Epithelial cell of proximal tubule (primary cell): ENCODE measurements around the gene IPCEF1. TPM values are rescaled to one million over a fixed set of nuclear protein-coding genes. Genes with fewer than 3 reads are reported as not detected.

Experiments used
- DNase-seq: peaks from one replicate; pipeline ENCODE4 v3.0.0-alpha.2; 2011; ENCODE audit warnings: low read depth
- H3K4me3 ChIP-seq: 2 replicates; pipeline ENCODE4 v1.5.1; 2011; ENCODE audit warnings: low read depth, mild to moderate bottlenecking, low read length
- CTCF ChIP-seq: conservative IDR thresholded peaks from 2 replicates; pipeline ENCODE4 v1.5.1; 2012; ENCODE audit warnings: low read depth, mild to moderate bottlenecking, low read length
- total RNA-seq: library from RNA; depleted of rRNA; stranded (reverse); fragments of >200 nt; gene quantifications from 2 replicates; pipeline ENCODE4 v1.2.3, GENCODE V29; 2015

Gene IPCEF1
- total RNA-seq, 1 donor from 2014 or later = 0.63 TPM

- peak; percentile 23 for TF ChIP-seq CTCF
Observed at GRCh38 chr6:154289818-154290508, 66.6 kb downstream of the IPCEF1 start.

GRCh38 chr6:154285826-154286225, 70.8 kb downstream of the IPCEF1 start:
- no peak for DNase-seq
- H3K4me3 ChIP-seq = no peak overlapping the region
- no peak for TF ChIP-seq CTCF

More at GRCh38 chr6:154289818-154290508, 66.6 kb downstream of the IPCEF1 start:
- no peak overlapping the region for H3K4me3 ChIP-seq
- DNase-seq = no peak

- no peak for DNase-seq
- TF ChIP-seq CTCF = no peak
- no peak overlapping the region for H3K4me3 ChIP-seq
Observed at GRCh38 chr6:154284313-154284853, 72.2 kb downstream of the IPCEF1 start.

GRCh38 chr6:154280521-154280920, 76.1 kb downstream of the IPCEF1 start:
- TF ChIP-seq CTCF = no peak
- no peak overlapping the region for H3K4me3 ChIP-seq
- no peak for DNase-seq

GRCh38 chr6:154277629-154278017, 79.0 kb downstream of the IPCEF1 start:
- TF ChIP-seq CTCF = no peak
- H3K4me3 ChIP-seq = peak overlapping the region; percentile 30
- DNase-seq = no peak

GRCh38 chr6:154276810-154277628, 79.6 kb downstream of the IPCEF1 start:
- peak; percentile 64 for TF ChIP-seq CTCF
- peak overlapping the region; percentile 30 for H3K4me3 ChIP-seq
- no peak for DNase-seq
